Spinal cord (tissue), 10 donors: Measurements from ENCODE around the gene NPAS3. TPM values are rescaled to one million over a fixed set of nuclear protein-coding genes. Genes with fewer than 3 reads are reported as not detected.

Experiments used
- DNase-seq, 6 donors: peaks; one replicate each; pipeline versions ENCODE4 v3.0.0 to v3.0.0-alpha.2; 2013 to 2015; ENCODE audit warnings: low spot score in 6 of 6, low read depth in 4 of 6
- H3K27ac ChIP-seq: one replicate; pipeline ENCODE4 v1.5.1; 2013; ENCODE audit warnings: low read depth, low read length, control low read depth
- H3K27me3 ChIP-seq: one replicate; pipeline ENCODE4 v1.6.1; 2013; ENCODE audit warnings: low read length; ENCODE audit not compliant: control insufficient read depth, insufficient read depth
- H3K36me3 ChIP-seq: one replicate; pipeline ENCODE4 v1.6.1; 2013; ENCODE audit warnings: low read length; ENCODE audit not compliant: control insufficient read depth, insufficient read depth
- H3K4me1 ChIP-seq: one replicate; pipeline ENCODE4 v1.6.1; 2013; ENCODE audit warnings: low read length; ENCODE audit not compliant: control insufficient read depth, insufficient read depth
- H3K4me3 ChIP-seq: one replicate; pipeline ENCODE4 v1.5.1; 2013; ENCODE audit warnings: low read depth, low read length, control low read depth
- H3K9me3 ChIP-seq: one replicate; pipeline ENCODE4 v1.6.1; 2013; ENCODE audit warnings: low read length; ENCODE audit not compliant: control insufficient read depth, insufficient read depth
- WGBS: methylation state at CpG from one replicate; pipeline ENCODE4 v1.1.5; 2013; ENCODE audit warnings: missing lambda C conversion rate; ENCODE audit not compliant: insufficient coverage; 5-methylcytosine and 5-hydroxymethylcytosine counted together
- polyA plus RNA-seq, 2 donors: library from polyadenylated mRNA; unstranded; fragments of 120-200 nt; gene quantifications; one replicate each; pipeline ENCODE4 v1.2.1, GENCODE V29; 2013; ENCODE audit not compliant: insufficient read length in 2 of 2
- total RNA-seq, 2 donors: library from RNA; depleted of rRNA in 1 of 2; stranded (reverse); fragments of 120-200 nt in 1 of 2; fragments of >200 nt in 1 of 2; gene quantifications; one replicate each; pipeline versions ENCODE4 v1.2.3 to v1.2.4, GENCODE V29; 2013 to 2014
- donor health status: healthy.

Gene NPAS3
- total and polyA plus RNA-seq, 4 donors: 23.2 to 77.3 (median 50.8) TPM

- Histone ChIP-seq H3K4me1 (no peaks in the 10 kb centered on the region), H3K4me3 (no peak overlapping the region), H3K27ac (no peak overlapping the region), H3K9me3 (no peaks in the 10 kb centered on the region), H3K36me3 (no peaks in the 10 kb centered on the region), H3K27me3 (no peaks in the 10 kb centered on the region)
- DNase-seq: no peak
- 67% methylated on average over 1 of the region's 1 CpG for WGBS
Observed at GRCh38 chr14:33433396-33433795, 494.7 kb downstream of the NPAS3 start.

- no peak for DNase-seq
Observed at GRCh38 chr14:33435911-33436689, 497.4 kb downstream of the NPAS3 start.

GRCh38 chr14:33441633-33442032 is 503.0 kb downstream of the NPAS3 start:
- no peaks in the 10 kb centered on the region for H3K36me3 ChIP-seq
- DNase-seq: no peak
- no peaks in the 10 kb centered on the region for H3K27me3 ChIP-seq
- H3K27ac ChIP-seq: no peak overlapping the region
- H3K4me3 ChIP-seq: no peak overlapping the region
- WGBS: 100% methylated on average over 2 of the region's 4 CpGs
- no peaks in the 10 kb centered on the region for H3K4me1 ChIP-seq
- H3K9me3 ChIP-seq: no peaks in the 10 kb centered on the region

More at GRCh38 chr14:33435911-33436689, 497.4 kb downstream of the NPAS3 start:
- no peaks in the 10 kb centered on the region for H3K9me3 ChIP-seq
- H3K4me3 ChIP-seq: no peak overlapping the region
- WGBS: 80% methylated on average over 1 of the region's 8 CpGs
- no peaks in the 10 kb centered on the region for H3K27me3 ChIP-seq
- H3K27ac ChIP-seq: no peak overlapping the region
- no peaks in the 10 kb centered on the region for H3K36me3 ChIP-seq
- H3K4me1 ChIP-seq: no peaks in the 10 kb centered on the region

GRCh38 chr14:33444136-33444535 is 505.5 kb downstream of the NPAS3 start:
- H3K4me3 ChIP-seq: no peak overlapping the region
- no peaks in the 10 kb centered on the region for H3K36me3 ChIP-seq
- DNase-seq: no peak
- whole genome bisulfite sequencing: 81% methylated on average over 3 of the region's 3 CpGs
- H3K27me3 ChIP-seq: no peaks in the 10 kb centered on the region
- no peaks in the 10 kb centered on the region for H3K9me3 ChIP-seq
- no peaks in the 10 kb centered on the region for H3K4me1 ChIP-seq
- no peak overlapping the region for H3K27ac ChIP-seq

GRCh38 chr14:33449268-33449667 is 510.6 kb downstream of the NPAS3 start:
- Histone ChIP-seq H3K9me3 (no peaks in the 10 kb centered on the region), H3K4me1 (no peaks in the 10 kb centered on the region), H3K4me3 (no peak overlapping the region), H3K36me3 (no peaks in the 10 kb centered on the region), H3K27me3 (no peaks in the 10 kb centered on the region), H3K27ac (no peak overlapping the region)
- no peak for DNase-seq
- WGBS: no CpG with 5 or more reads among the region's 2 CpGs

- no peak for DNase-seq
- Histone ChIP-seq H3K36me3 (no peaks in the 10 kb centered on the region), H3K9me3 (no peaks in the 10 kb centered on the region), H3K4me1 (peaks cover 3% of the 10 kb centered on the region), H3K4me3 (no peak overlapping the region), H3K27me3 (no peaks in the 10 kb centered on the region), H3K27ac (no peak overlapping the region)
- 85% methylated on average over 4 of the region's 11 CpGs for WGBS
Observed at GRCh38 chr14:33449703-33450395, 511.2 kb downstream of the NPAS3 start.

GRCh38 chr14:33450416-33450815 is 511.7 kb downstream of the NPAS3 start:
- Histone ChIP-seq H3K9me3 (no peaks in the 10 kb centered on the region), H3K36me3 (no peaks in the 10 kb centered on the region), H3K27me3 (no peaks in the 10 kb centered on the region), H3K4me1 (peaks cover 3% of the 10 kb centered on the region), H3K27ac (no peak overlapping the region), H3K4me3 (no peak overlapping the region)
- no CpG with 5 or more reads among the region's 2 CpGs for WGBS
- no peak for DNase-seq

GRCh38 chr14:33451211-33451610 is 512.5 kb downstream of the NPAS3 start:
- Histone ChIP-seq H3K4me1 (peaks cover 3% of the 10 kb centered on the region), H3K27ac (no peak overlapping the region), H3K27me3 (no peaks in the 10 kb centered on the region), H3K4me3 (no peak overlapping the region), H3K36me3 (no peaks in the 10 kb centered on the region), H3K9me3 (no peaks in the 10 kb centered on the region)
- no peak for DNase-seq
- no CpG with 5 or more reads among the region's 3 CpGs for WGBS

GRCh38 chr14:33452995-33453394 is 514.3 kb downstream of the NPAS3 start:
- Histone ChIP-seq H3K4me1 (peaks cover 12% of the 10 kb centered on the region), H3K36me3 (no peaks in the 10 kb centered on the region), H3K27ac (no peak overlapping the region), H3K9me3 (no peaks in the 10 kb centered on the region), H3K27me3 (no peaks in the 10 kb centered on the region), H3K4me3 (no peak overlapping the region)
- no peak for DNase-seq
- 84% methylated on average over 2 of the region's 3 CpGs for WGBS
